Rectal smooth muscle tissue (tissue), 1 donor: ENCODE results near the gene PERP.

Experiments used
- H3K27ac ChIP-seq: one replicate; pipeline ENCODE4 v1.7.0; 2013; ENCODE audit warnings: low read depth, low read length, inconsistent platforms
- H3K27me3 ChIP-seq: one replicate; pipeline ENCODE4 v1.7.0; 2013; ENCODE audit warnings: low read length; ENCODE audit not compliant: control insufficient read depth, insufficient read depth
- H3K36me3 ChIP-seq: one replicate; pipeline ENCODE4 v1.7.0; 2013; ENCODE audit warnings: low read length; ENCODE audit not compliant: control insufficient read depth, insufficient read depth
- H3K4me1 ChIP-seq: one replicate; pipeline ENCODE4 v1.7.0; 2013; ENCODE audit warnings: low read length; ENCODE audit not compliant: control insufficient read depth, insufficient read depth
- H3K4me3 ChIP-seq: one replicate; pipeline ENCODE4 v1.7.0; 2013; ENCODE audit warnings: low read length
- H3K9ac ChIP-seq: one replicate; pipeline ENCODE4 v1.7.0; 2013; ENCODE audit warnings: low read length

Gene PERP

DNA sequence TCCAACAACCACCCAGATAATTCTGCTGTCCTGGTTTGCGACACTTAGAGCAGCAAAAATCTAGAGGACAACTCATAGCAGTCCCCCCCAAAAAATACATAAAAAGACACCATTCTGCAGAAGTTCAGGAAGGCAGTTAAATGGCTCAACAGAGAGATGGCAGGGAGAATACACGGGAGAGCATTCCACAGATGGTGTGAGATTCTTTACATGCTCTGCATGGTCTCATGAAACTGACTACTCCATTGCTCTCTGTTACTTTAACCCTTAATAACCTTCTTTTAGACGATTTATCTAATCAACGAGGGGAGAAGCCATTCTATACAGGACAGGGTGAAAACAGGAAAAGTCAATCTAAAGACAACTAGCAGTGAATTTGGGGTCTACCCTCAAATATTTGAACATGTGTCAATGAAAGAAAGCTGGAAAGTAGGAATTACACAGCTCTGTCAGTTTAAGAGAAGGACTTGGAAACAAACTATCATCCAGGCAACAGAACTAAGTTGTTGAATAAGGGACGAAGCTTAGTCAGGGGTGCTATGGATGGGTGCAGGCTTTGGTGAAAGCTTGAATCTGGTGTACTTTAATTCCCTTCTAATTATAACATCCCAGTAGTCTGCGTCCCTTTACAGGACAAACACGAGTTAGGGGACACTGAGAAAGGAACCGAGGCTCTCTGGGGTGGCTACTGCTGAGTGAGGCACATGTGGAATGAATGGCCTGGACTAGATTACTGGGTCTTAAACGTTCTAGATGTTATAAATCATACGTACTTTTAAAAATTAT, 5.1 kb downstream of the PERP start:
- peaks cover 4% of the 10 kb centered on the region for H3K4me1 ChIP-seq
- H3K27me3 ChIP-seq, result no peaks in the 10 kb centered on the region
- H3K27ac ChIP-seq, result no peak overlapping the region
- H3K4me3 ChIP-seq, result no peak overlapping the region
- H3K9ac ChIP-seq, result no peak overlapping the region
- no peaks in the 10 kb centered on the region for H3K36me3 ChIP-seq

DNA sequence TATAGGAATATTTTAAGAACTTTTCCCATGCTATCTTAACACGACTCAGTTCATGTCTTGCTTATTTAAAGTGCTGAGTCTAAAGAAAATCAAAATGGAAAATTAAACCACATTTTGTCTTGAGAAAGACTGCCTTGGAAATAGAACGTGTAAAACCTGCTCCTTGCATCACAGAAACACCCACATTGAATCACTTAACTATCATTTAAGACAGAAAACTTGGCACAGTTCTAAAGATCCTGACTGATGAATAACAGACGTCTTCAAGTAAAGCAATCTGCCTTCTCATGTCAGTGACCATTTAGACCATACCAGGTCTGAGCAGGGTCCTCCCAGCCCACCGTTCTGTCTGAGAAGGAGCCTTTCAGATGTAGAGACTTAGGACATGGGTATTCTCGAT, 7.4 kb downstream of the PERP start:
- no peaks in the 10 kb centered on the region for H3K27me3 ChIP-seq
- peaks cover 6% of the 10 kb centered on the region for H3K36me3 ChIP-seq
- no peak overlapping the region for H3K9ac ChIP-seq
- H3K4me3 ChIP-seq, result no peak overlapping the region
- H3K4me1 ChIP-seq, result peaks cover 4% of the 10 kb centered on the region
- no peak overlapping the region for H3K27ac ChIP-seq

DNA sequence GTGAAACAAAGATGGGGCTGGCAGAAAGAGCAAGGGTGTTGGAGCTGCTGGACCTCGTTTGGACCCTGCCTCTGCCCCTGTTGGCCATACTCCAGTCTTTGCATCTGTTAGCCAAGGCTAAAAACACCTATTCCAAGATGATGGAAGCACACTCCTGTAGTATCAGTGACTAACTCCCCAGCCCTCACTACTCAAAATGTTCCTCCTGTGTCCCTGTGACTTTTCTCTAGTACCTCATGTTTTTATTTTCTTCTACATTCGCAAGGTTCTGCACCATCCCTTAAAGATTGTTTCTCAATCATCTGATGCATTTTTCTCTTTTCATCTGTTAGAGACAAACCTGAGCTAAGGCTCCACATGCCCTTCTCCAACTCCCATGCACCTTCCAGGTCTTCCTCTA, 8.9 kb downstream of the PERP start:
- peaks cover 6% of the 10 kb centered on the region for H3K36me3 ChIP-seq
- H3K27ac ChIP-seq, result no peak overlapping the region

DNA sequence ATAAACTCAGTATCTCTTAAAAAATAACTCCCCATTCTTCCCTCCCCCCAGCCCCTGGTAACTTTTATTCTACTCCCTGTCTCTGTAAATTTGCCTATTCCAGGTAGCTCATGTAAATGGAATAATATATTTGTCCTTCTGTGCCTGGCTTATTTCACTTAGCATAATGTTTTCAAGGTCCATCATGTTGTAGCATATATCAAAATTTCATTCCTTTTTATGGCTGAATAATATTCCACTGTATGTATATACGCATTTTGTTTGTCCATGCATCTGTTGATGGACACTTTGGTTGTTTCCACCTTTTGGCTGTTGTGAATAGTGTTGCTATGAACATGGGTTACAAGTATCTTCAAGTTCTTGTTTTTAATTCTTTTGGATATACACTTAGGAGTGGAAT, 13.0 kb downstream of the PERP start:
- Histone ChIP-seq H3K4me1 (no peaks in the 10 kb centered on the region), H3K4me3 (no peak overlapping the region), H3K9ac (no peak overlapping the region), H3K36me3 (peaks cover 10% of the 10 kb centered on the region), H3K27ac (no peak overlapping the region), H3K27me3 (no peaks in the 10 kb centered on the region)

More for the DNA sequence above, 8.9 kb downstream of the PERP start:
- Histone ChIP-seq H3K27me3 (no peaks in the 10 kb centered on the region), H3K4me1 (peaks cover 4% of the 10 kb centered on the region), H3K9ac (no peak overlapping the region), H3K4me3 (no peak overlapping the region)

DNA sequence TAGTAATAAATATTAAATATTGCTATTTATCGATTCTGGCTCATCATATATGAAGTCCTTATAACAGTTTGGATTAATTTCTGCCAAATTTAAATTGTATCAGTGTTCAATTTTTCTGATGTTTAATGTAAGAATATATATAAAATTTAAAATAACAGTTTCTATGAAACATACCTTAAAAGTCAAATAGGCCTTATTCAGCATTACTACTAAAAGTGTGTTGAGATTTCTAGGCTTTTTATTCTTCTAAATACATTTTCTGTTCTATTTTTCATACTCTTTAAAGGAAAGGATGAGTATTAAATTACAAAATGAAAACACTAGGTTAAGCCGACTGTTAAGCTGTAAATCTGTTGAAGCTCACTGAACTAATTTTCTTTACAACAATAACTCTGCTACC, 13.6 kb downstream of the PERP start:
- Histone ChIP-seq H3K36me3 (peaks cover 10% of the 10 kb centered on the region), H3K9ac (no peak overlapping the region), H3K4me1 (no peaks in the 10 kb centered on the region), H3K27me3 (no peaks in the 10 kb centered on the region), H3K27ac (no peak overlapping the region), H3K4me3 (no peak overlapping the region)

DNA sequence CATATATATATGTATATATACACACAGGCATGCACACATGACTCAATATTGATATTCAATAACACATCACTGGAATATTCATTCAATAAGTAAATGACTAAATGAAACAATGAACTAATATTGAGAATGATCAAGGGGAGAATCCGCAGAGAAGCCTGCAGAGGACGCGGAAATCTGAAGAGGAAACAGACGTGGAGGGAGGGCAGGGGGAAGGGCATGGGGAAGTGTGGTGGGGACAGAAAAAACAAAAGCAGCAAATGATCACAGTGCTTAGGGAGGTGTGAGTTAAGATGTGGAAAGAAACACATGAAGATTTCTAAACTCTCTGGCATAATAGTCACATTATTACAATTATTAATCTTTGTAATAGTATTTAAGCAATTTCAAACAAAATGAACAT, 14.5 kb downstream of the PERP start:
- H3K4me1 ChIP-seq, result no peaks in the 10 kb centered on the region
- H3K4me3 ChIP-seq, result no peak overlapping the region
- no peak overlapping the region for H3K9ac ChIP-seq
- H3K27me3 ChIP-seq, result no peaks in the 10 kb centered on the region
- H3K27ac ChIP-seq, result no peak overlapping the region
- H3K36me3 ChIP-seq, result peaks cover 10% of the 10 kb centered on the region

DNA sequence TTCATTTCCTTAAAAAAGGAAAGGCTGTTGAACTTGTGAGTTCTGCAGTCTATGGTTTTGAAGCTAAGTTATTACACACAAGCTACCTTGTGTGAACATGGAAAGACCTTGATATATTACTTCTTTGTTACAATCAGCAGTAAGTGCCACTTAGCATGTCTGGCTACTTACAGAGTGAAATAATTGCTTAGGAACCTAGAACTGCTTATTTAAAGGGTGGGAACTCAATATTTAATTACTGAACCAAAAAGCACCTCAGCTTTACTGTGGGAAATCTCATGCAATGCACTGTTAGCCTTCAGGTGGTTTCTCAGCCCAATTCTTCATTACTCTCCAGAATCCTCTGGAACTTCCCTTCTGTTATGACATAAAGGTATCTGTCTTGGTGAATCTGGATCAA, 17.9 kb downstream of the PERP start:
- H3K4me1 ChIP-seq, result no peaks in the 10 kb centered on the region
- H3K4me3 ChIP-seq, result no peak overlapping the region
- no peaks in the 10 kb centered on the region for H3K27me3 ChIP-seq
- H3K9ac ChIP-seq, result no peak overlapping the region
- peaks cover 4% of the 10 kb centered on the region for H3K36me3 ChIP-seq
- no peak overlapping the region for H3K27ac ChIP-seq

DNA sequence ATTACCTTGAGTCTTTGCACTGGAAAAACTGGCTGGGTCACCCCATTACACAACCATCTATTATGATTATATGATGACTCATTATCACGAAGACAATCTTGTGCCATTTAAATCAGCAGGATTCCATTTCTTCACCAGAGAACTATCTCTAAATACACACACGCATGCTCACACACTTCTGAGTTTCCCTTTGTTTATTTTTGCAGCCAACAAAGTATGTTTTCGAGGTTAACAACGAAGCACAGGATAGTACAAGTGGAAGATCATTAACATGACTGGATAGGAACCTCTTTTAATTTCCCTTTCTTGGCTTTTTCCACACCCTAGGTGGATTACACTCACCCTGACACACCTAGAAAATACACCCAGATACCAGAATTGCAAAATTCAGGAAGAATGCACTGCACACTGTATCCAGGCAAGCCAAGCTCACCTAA, 18.9 kb downstream of the PERP start:
- H3K9ac ChIP-seq, result no peak overlapping the region
- no peaks in the 10 kb centered on the region for H3K27me3 ChIP-seq
- H3K4me3 ChIP-seq, result no peak overlapping the region
- H3K27ac ChIP-seq, result no peak overlapping the region
- H3K36me3 ChIP-seq, result peaks cover 4% of the 10 kb centered on the region
- no peaks in the 10 kb centered on the region for H3K4me1 ChIP-seq

DNA sequence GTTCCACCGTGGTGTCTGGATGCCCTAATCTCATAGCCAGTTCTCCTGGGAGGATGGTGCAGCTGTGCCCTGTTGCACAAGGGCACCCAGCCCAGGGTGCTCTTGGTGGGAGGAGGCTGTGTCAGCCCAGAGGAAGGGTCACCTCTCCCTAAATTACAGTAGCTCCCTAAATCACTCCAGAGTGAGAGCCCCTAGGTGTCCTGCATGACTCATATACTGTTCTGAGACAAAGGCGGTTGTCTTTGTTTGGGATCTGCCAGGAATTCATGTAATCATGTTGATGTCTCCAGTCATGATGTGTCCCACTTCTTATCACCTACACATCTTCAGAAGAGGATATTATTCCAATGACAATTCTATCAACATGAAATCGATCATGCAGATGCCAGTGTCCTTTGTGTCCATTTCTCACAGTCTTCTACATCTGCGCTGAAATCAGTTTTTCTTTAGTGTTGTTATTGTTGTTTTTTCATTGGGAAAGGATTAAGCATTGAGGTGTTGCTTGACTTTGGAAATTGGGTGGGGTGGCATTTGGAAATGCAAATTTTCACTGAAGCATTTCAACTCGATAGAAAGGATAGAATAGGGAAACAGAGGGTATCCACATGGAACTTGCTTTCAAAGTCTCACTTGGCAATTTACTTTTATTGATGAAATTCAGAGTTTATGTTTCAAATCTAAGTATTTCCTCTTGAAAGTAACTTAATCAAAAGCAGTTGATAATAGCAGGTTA, 19.5 kb downstream of the PERP start:
- no peaks in the 10 kb centered on the region for H3K4me1 ChIP-seq
- H3K4me3 ChIP-seq, result no peak overlapping the region
- no peak overlapping the region for H3K9ac ChIP-seq
- H3K27ac ChIP-seq, result no peak overlapping the region
- H3K27me3 ChIP-seq, result no peaks in the 10 kb centered on the region
- H3K36me3 ChIP-seq, result peaks cover 4% of the 10 kb centered on the region

DNA sequence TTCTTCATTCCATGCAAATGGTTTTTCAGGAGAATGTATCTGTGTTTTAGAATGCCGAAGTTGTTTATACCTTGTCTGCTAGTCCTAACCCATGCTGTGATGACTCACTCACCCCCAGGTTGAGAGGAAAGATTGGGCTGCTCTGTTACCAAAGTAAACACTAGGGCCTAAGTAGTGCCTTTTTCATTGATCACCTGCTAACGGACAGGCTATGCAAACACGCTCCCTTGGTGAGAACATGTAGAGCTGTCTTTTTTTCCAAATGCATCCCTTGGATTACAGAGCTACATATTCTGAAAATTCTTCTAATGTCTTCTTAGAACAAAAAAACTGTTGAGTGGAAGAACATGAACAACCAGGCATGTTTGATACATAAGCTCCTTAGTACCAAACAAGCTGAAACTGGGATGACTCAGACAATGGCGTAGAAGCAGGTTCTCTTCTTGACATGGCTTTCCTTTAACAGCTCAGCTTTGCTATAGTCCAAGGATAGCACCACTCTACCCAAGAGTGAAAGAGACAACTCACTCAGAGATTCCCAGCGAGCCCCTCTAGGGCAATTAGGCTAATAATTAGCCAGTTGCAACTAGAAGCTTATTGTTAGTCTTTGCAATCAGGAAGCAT, 20.5 kb downstream of the PERP start:
- no peaks in the 10 kb centered on the region for H3K36me3 ChIP-seq
- H3K9ac ChIP-seq, result no peak overlapping the region
- H3K4me3 ChIP-seq, result no peak overlapping the region
- H3K27me3 ChIP-seq, result no peaks in the 10 kb centered on the region
- H3K4me1 ChIP-seq, result no peaks in the 10 kb centered on the region
- H3K27ac ChIP-seq, result no peak overlapping the region

DNA sequence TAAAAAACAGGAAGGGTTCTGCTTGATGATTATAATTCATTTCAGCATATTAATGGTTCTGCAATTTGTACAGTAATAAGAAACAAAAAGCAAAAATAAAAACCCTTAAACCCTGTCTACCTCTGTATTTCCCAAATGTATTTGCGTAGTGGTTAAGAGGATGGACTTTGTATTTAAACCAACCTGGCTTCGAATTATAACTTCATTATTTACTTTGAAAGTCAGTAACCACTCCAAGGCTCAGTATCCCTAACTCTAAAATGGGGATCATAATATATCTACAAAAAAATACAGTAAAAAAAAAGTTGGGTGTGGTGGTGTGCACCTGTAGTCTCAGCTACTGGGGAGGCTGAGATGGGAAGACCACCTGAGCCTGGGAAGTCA, 21.4 kb downstream of the PERP start:
- Histone ChIP-seq H3K4me1 (no peaks in the 10 kb centered on the region), H3K9ac (no peak overlapping the region), H3K27ac (no peak overlapping the region), H3K4me3 (no peak overlapping the region), H3K36me3 (no peaks in the 10 kb centered on the region), H3K27me3 (no peaks in the 10 kb centered on the region)

DNA sequence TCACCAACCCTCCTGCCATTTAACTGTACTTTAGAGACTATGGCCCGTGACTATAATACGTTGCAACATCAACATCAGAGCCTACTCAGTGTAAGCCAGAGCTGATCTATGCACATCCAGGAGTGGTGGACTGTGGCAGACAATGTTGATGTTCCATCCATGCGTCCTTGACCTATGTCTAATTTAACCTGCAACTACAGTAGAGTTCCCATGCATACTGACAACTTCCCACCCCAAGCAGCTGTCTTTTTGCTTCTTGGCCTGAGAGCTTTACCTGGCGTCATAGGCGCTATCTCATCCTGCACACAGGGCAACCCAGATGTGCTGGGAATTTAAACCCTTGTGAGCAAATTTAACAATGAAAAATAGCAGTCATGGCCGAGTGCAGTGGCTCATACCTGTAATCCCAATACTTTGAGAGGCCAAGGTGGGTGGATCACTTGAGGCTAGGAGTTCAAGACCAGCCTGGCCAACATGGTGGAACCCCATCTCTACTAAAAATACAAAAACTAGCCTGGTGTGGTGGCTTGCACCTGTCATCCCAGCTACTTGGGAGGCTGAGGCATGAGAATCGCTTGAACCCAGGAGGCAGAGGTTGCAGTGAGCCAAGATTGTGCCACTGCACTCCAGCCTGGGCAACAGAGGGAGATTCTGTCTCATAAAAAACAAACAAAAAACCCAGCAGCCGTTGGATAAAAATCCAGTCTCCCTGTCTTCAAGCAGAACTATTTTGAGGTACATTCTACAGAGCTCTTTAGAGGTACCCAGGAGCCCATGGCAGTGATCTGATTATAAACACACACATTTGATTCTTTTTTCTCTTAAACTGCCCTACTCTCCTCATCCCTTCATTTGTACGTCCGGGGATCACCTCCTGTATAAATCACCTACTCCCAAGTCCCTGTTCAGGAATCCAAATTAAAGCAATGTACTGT, 22.0 kb downstream of the PERP start:
- H3K4me3 ChIP-seq, result no peak overlapping the region
- no peaks in the 10 kb centered on the region for H3K4me1 ChIP-seq
- H3K27ac ChIP-seq, result no peak overlapping the region
- H3K36me3 ChIP-seq, result no peaks in the 10 kb centered on the region
- no peak overlapping the region for H3K9ac ChIP-seq
- no peaks in the 10 kb centered on the region for H3K27me3 ChIP-seq
